Activated naive CD8-positive, alpha-beta T cell treated with anti-CD3 and anti-CD28 coated beads, Interleukin-2, amount 10 ng/mL, durations not matched to agents 7 days and 5 days (primary cell): ENCODE results near the gene SCMH1. TPM values are rescaled to one million over a fixed set of nuclear protein-coding genes. Genes with fewer than 3 reads are reported as not detected.

Experiments used
- ATAC-seq: fragments of 150-1000 bp; cut with Tn5 transposase; one replicate; pipeline ENCODE4 v1.10.0; 2021; ENCODE audit warnings: low read depth, moderate library complexity
- POLR2A ChIA-PET: fragments of 350-600 bp; sonication (Branson Sonifier 250); formaldehyde crosslinking; loops from one replicate; lab custom pipeline; 2021; ENCODE audit warnings: antibody characterized with exemption; lab: Charles Lee
- DNase-seq: peaks from one replicate; pipeline ENCODE4 v3.0.0; 2021
- H3K27ac Mint-ChIP-seq: one replicate; pipeline ENCODE4 v1.8.0; 2022; ENCODE audit warnings: mild to moderate bottlenecking, mixed read lengths
- H3K27me3 Mint-ChIP-seq: one replicate; pipeline ENCODE4 v1.8.0; 2022; ENCODE audit warnings: mild to moderate bottlenecking, moderate library complexity, mixed read lengths
- H3K36me3 Mint-ChIP-seq: one replicate; pipeline ENCODE4 v1.8.0; 2021; ENCODE audit warnings: mild to moderate bottlenecking, mixed read lengths
- H3K4me1 Mint-ChIP-seq: one replicate; pipeline ENCODE4 v1.8.0; 2021; ENCODE audit warnings: mixed read lengths
- H3K4me3 Mint-ChIP-seq: one replicate; pipeline ENCODE4 v1.8.0; 2022; ENCODE audit warnings: mild to moderate bottlenecking, moderate library complexity, mixed read lengths
- H3K9me3 Mint-ChIP-seq: one replicate; pipeline ENCODE4 v1.8.0; 2021; ENCODE audit warnings: mixed read lengths
- total RNA-seq, 2 experiments: library from RNA; stranded (reverse); gene quantifications; one replicate each; pipeline ENCODE4 v1.2.3, GENCODE V29; 2021

The SCMH1 gene
- total RNA-seq, 2 experiments from 2014 or later: 24.2 to 25.5 TPM

DNA sequence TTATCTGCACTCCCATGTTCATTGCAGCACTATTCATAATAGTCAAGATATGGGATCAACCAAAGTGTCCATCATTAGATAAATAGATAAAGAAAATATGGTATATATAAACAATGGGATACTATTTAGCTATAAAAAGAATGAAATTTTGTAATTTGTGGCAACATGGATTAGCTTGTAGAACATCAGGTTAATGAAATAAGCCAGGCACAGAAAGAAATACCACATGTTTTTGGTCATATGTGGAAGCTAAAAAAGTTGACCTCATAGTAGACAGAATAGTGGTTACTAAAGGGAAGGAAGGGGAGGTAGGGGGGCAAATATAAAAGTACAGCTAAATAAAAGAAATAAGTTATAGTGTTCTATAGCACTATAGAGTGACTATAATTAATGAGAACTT, 68.5 kb downstream of the SCMH1 start:
- H3K36me3 Mint-ChIP-seq: peaks cover 37% of the 10 kb centered on the region
- no peak for ATAC-seq
- H3K27ac Mint-ChIP-seq: no peak overlapping the region
- H3K4me3 Mint-ChIP-seq: no peak overlapping the region
- no peaks in the 10 kb centered on the region for H3K27me3 Mint-ChIP-seq
- no peaks in the 10 kb centered on the region for H3K4me1 Mint-ChIP-seq
- peaks cover 6% of the 10 kb centered on the region for H3K9me3 Mint-ChIP-seq
- no peak for DNase-seq
- POLR2A ChIA-PET: no interaction called here

DNA sequence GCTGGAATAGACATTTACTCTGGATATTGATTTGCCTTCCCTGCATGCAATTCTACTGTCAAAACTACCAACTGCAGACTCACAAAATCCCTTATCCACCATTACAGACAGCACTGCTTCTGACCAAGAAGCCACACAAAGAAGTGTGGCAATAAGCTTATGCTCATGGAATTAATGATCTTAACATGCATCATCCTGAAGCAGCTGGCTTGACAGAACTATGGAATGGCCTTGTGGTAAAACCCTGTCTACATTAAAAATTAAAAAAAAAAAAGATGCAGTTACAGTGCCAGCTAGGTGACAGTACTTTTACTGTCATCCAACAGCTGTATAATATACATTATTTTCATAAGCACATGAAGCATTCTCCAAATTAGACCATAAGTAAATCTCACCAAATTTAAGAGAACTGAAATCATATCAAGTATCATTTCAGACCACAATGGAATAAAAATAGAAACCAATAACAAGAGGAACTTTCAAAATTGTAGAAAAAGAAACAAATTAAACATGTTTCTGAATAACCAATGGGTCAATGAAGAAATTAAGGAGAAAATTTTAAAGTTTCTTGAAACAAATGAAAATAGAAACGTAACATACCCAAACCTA, 70.7 kb downstream of the SCMH1 start:
- H3K27ac Mint-ChIP-seq: no peak overlapping the region
- H3K27me3 Mint-ChIP-seq: no peaks in the 10 kb centered on the region
- peaks cover 12% of the 10 kb centered on the region for H3K9me3 Mint-ChIP-seq
- H3K36me3 Mint-ChIP-seq: peaks cover 44% of the 10 kb centered on the region
- H3K4me3 Mint-ChIP-seq: no peak overlapping the region
- ATAC-seq (no peak), DNase-seq (no peak)
- H3K4me1 Mint-ChIP-seq: no peaks in the 10 kb centered on the region
- POLR2A ChIA-PET: no interaction called here

DNA sequence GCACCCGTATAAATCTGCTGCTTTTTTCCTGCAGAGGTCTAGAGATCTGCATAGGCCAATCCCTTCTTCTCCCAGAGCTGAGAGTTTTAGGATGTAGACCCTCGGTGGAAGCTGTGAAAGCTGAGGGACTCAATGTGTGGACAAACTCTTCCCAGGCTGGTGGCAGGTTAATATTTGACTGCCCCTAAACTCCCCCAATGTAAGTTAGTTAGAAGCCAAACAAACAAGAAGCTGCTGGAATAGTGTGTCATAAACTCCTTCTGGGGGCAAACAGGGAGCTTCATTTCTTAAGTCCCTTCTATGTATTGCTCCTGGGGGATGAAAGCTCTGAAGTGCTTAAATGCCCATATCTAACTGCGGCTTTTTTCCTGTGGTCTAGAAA, 72.3 kb downstream of the SCMH1 start:
- H3K4me3 Mint-ChIP-seq: no peak overlapping the region
- H3K27ac Mint-ChIP-seq: no peak overlapping the region
- DNase-seq (no peak), ATAC-seq (no peak)
- POLR2A ChIA-PET: no interaction called here
- H3K4me1 Mint-ChIP-seq: peaks cover 3% of the 10 kb centered on the region
- H3K27me3 Mint-ChIP-seq: no peaks in the 10 kb centered on the region
- H3K9me3 Mint-ChIP-seq: peaks cover 12% of the 10 kb centered on the region
- H3K36me3 Mint-ChIP-seq: peaks cover 33% of the 10 kb centered on the region

DNA sequence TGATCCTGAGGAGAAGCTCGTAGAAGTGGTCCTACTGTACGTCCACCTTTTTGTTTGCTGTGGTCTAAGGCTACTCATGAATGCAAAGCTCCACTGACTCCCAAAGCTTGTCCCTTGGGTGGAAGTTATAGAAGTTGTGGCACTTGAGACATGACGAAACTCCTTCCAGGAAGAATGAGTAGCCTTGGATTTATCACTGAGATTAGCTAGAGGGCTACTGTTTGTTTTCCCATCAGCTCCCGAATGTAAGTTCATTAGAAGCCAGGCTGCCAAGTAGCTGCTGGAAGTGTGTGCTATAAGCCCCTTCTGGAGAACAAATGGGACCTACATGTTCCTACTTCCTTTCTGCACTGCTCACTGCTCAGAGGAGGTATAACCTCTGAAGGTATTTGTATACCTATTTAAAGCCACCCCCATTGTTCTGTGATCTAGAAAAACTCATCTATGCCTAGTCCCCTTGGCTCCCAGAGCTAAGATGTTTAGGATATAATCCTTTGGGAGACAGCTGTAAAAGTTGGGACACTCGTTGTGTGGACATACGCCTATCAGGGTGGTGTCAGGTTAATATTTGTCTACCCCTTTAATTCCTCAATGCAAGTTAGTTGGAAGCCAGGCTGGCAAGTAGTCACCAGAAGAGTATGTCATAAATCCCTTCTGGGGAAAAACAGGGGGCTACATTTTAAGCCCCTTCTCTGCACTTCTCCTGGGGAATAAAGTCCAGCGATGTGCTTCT, 72.9 kb downstream of the SCMH1 start:
- POLR2A ChIA-PET: no interaction called here
- Mint-ChIP-seq H3K36me3 (peaks cover 31% of the 10 kb centered on the region), H3K27ac (no peak overlapping the region)

DNA sequence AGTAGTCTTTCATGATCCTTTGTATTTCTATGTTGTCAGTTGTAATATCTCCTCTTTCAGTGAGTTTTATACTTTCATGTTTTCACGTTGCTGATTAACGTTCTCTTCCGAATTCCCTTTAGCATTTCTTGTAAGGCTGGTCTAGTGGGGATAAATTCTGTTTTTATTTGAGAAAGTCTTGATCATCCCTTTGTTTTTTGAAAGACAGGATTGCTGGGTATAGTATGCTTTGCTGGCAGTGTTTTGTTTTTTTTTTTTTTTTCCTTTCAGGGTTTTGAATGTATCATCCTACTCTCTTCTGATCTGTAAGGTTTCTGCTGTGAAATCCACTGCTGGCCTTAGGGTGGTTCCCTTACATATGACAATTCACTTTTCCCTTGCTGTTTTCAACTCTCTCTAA, 74.4 kb downstream of the SCMH1 start:
- H3K36me3 Mint-ChIP-seq: peaks cover 28% of the 10 kb centered on the region
- H3K9me3 Mint-ChIP-seq: peaks cover 12% of the 10 kb centered on the region
- no peak overlapping the region for H3K4me3 Mint-ChIP-seq
- ATAC-seq: no peak
- POLR2A ChIA-PET: no interaction called here
- peaks cover 3% of the 10 kb centered on the region for H3K4me1 Mint-ChIP-seq
- H3K27me3 Mint-ChIP-seq: no peaks in the 10 kb centered on the region
- DNase-seq: no peak
- H3K27ac Mint-ChIP-seq: no peak overlapping the region

More for the DNA sequence above, 72.9 kb downstream of the SCMH1 start:
- no peak for ATAC-seq
- H3K4me3 Mint-ChIP-seq: no peak overlapping the region
- H3K27me3 Mint-ChIP-seq: no peaks in the 10 kb centered on the region
- H3K4me1 Mint-ChIP-seq: peaks cover 3% of the 10 kb centered on the region
- peaks cover 12% of the 10 kb centered on the region for H3K9me3 Mint-ChIP-seq
- DNase-seq: no peak

DNA sequence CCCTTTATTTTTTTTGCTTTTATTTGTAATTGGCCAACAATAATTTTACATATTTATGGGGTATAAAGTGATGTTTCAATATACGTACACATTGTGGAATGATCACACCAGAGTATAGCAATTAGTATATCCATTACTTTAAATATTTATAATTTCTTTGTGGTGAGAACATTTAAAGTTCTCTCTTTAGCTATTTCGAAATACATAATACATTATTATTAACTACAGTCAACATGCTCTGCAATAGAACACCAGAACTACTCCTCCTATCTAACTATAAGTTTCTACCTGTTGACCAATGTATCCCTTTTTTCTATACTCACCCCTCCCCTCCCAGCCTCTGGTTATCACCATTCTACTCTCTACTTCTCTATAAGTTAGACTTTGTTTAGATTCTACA, 77.4 kb downstream of the SCMH1 start:
- Mint-ChIP-seq H3K27me3 (no peaks in the 10 kb centered on the region), H3K27ac (no peak overlapping the region), H3K4me1 (peaks cover 3% of the 10 kb centered on the region), H3K4me3 (no peak overlapping the region), H3K36me3 (peaks cover 25% of the 10 kb centered on the region), H3K9me3 (peaks cover 8% of the 10 kb centered on the region)
- no peak for ATAC-seq
- POLR2A ChIA-PET: no interaction called here
- no peak for DNase-seq

DNA sequence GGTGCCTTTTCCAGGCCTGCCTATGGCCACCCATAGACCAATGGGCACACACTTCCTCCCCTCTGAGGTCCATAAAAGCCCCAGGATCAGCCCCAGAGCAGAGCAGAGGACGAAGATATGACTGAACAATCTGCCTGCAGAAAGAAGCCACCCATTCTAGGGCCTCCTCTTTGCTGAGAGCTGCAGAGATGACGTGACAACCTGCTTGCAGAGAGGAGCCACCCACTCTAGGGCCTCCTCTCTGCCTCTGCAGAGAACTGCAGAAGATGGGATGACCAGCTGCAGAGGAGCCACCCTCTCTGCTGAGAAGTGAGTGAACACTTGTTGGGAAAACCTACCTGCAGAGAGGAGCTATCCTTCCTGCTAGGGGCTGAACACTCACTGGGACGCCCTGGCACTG, 79.7 kb downstream of the SCMH1 start:
- peaks cover 3% of the 10 kb centered on the region for H3K9me3 Mint-ChIP-seq
- ATAC-seq (no peak), DNase-seq (no peak)
- no peak overlapping the region for H3K27ac Mint-ChIP-seq
- peaks cover 3% of the 10 kb centered on the region for H3K4me1 Mint-ChIP-seq
- H3K36me3 Mint-ChIP-seq: peaks cover 8% of the 10 kb centered on the region
- H3K4me3 Mint-ChIP-seq: no peak overlapping the region
- H3K27me3 Mint-ChIP-seq: no peaks in the 10 kb centered on the region
- POLR2A ChIA-PET: no interaction called here

DNA sequence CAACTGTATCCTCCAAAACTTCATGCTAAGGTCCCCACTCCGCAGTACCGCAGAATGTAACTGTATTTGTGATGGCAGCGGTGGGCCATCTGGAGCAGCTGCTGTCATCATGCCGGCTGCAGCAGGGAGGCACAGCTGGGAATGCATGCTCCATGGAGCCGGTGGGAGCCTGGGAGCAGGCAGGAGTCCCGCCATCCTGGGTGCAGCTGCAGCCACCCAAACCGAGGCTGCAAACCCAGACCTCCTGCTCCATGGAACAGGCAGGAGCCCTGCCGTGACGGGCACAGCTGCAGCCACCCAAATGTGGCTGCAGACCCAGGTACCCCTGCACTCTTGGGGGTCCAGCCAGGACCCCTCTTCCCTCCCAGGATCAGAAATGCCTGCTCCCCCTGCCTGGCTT, 80.3 kb downstream of the SCMH1 start:
- ATAC-seq: no peak
- H3K4me3 Mint-ChIP-seq: no peak overlapping the region
- POLR2A ChIA-PET: no interaction called here
- H3K4me1 Mint-ChIP-seq: peaks cover 3% of the 10 kb centered on the region
- H3K36me3 Mint-ChIP-seq: peaks cover 8% of the 10 kb centered on the region
- no peak for DNase-seq
- H3K27ac Mint-ChIP-seq: no peak overlapping the region
- no peaks in the 10 kb centered on the region for H3K27me3 Mint-ChIP-seq
- peaks cover 3% of the 10 kb centered on the region for H3K9me3 Mint-ChIP-seq

DNA sequence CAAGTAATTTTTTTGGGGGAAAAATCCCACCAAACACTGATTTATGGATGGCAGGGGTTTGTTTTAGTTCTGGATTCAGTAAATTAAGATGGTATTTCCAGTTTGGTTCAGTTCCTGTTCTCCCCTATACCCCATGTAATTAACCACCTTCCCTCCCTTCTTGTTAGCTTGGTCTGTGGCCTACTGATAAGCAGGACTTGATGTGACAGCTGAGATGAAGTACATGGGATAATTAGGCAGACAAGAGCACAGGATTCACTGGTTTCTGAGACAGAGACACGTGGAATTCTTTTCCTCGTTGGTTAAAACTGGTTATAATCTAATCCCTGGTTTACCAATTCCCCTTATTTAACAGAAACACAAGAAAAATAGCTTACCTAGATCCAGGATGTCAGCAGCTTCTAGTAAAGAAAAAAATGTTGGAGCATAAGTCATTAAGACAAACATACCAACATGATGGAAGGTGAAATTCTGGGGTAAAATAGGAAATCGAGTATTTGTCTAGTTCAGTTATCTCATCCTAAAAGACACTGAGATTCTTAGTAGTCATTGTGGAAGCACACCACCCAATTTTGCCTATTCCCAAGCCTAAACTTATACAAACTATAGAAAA, 81.5 kb downstream of the SCMH1 start:
- no peak for DNase-seq
- no peak for ATAC-seq
- Mint-ChIP-seq H3K27ac (no peak overlapping the region), H3K4me1 (no peaks in the 10 kb centered on the region), H3K4me3 (no peak overlapping the region), H3K27me3 (no peaks in the 10 kb centered on the region), H3K36me3 (peaks cover 8% of the 10 kb centered on the region), H3K9me3 (peaks cover 1% of the 10 kb centered on the region)
- POLR2A ChIA-PET: no interaction called here

DNA sequence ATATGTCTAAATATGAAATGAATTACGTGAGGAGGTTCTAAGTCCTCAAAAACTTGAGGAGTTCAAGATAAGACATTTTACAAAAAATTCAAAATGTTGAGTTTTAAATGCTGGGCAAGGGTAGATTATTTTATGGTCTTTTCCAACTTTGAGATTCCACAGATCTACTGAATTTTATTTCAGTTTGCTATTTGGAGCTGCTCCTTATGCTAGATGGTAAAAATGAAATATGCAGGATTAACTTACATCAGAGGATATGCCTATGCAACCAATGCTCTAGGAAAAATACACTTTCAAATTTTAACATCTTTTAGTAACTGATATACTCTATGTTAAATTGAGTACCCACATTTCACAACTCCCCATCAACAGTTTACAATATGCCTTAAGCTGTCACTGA, 83.1 kb downstream of the SCMH1 start:
- Mint-ChIP-seq H3K4me1 (no peaks in the 10 kb centered on the region), H3K4me3 (no peak overlapping the region), H3K27me3 (no peaks in the 10 kb centered on the region), H3K9me3 (no peaks in the 10 kb centered on the region), H3K36me3 (peaks cover 8% of the 10 kb centered on the region), H3K27ac (no peak overlapping the region)
- ATAC-seq (no peak), DNase-seq (no peak)
- POLR2A ChIA-PET: no interaction called here

DNA sequence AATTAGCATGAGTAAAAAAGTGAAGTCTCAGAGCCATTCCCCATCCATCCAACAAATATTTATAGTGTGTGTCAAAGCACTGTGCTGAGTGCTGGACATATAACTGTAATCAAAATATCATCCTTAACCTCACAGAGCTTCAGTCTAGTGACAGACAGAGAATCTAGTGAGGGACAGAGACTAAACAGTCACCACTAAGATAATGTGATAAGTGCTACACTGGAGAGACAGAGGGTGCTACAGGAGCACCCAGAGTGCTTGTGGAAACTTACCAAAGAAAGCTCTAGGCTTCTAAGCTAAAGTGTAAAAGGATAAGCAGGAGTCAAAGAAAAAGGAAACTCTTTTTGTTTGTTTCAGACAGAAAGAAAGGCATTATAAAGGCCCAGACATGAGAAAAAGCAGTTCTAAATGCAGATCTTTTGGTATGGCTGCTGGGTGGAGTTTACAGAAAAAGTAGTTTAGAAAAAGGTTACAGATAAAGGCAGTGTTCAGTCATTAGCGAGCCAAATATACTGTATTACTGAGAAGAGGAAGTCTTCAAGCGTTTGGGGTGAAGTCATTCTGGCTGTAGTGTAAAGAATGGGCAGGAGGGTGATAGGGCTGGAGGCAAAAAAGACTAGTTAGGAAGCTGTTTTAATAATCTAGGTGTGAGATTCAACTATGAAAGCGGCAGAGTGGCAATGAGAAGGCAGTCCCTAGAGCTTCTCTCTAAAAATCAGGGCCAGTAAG, 83.8 kb downstream of the SCMH1 start:
- ATAC-seq (no peak), DNase-seq (no peak)
- Mint-ChIP-seq H3K9me3 (no peaks in the 10 kb centered on the region), H3K27me3 (no peaks in the 10 kb centered on the region), H3K4me3 (no peak overlapping the region), H3K27ac (no peak overlapping the region), H3K36me3 (peaks cover 8% of the 10 kb centered on the region), H3K4me1 (no peaks in the 10 kb centered on the region)
- POLR2A ChIA-PET: no interaction called here

DNA sequence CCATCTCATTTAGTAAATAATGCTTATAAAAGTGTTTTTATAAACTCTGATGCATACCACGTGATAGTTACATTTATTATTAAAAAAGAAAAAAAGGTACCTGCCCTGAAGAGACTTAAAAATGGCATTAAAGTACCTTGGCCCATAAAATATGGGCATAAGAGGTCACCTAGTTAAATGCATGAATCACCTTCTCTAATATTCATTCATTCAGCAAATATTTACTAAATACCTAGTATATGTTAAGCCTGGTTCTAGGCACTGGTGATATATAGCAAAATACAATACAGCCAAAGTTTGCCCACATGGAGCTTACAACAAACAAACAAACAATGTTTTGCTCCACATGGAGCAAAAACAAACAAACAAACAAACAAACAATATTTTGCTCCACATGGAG, 87.0 kb downstream of the SCMH1 start:
- no peaks in the 10 kb centered on the region for H3K4me1 Mint-ChIP-seq
- POLR2A ChIA-PET: no interaction called here
- H3K4me3 Mint-ChIP-seq: no peak overlapping the region
- H3K36me3 Mint-ChIP-seq: peaks cover 5% of the 10 kb centered on the region
- DNase-seq (no peak), ATAC-seq (no peak)
- no peaks in the 10 kb centered on the region for H3K27me3 Mint-ChIP-seq
- no peak overlapping the region for H3K27ac Mint-ChIP-seq
- H3K9me3 Mint-ChIP-seq: no peaks in the 10 kb centered on the region

DNA sequence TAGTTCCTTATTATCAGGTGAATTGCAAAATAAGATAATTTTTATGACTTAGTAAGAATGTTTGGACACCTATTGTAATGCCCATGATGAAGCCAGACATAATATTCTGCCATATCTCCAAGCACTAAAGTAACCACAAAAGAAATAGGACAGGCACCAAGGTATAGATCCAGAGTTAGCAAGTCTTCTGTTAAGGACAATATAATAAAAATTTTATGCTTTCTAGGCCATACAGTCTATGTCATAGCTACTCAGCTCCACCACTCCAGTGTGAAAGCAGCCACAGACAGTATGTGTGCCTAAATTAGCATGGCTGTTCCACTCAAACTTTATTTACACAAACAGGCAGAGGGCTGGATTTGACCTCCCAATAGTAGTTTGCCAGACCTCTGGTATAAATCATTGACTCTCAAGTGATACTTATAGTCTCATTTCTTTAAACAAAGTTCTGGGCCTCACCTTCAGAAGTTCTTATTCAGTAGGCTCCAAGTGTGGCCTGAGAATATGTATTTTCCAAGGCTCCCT, 88.3 kb downstream of the SCMH1 start:
- POLR2A ChIA-PET: no interaction called here
- H3K4me3 Mint-ChIP-seq: no peak overlapping the region
- no peaks in the 10 kb centered on the region for H3K27me3 Mint-ChIP-seq
- H3K36me3 Mint-ChIP-seq: peaks cover 14% of the 10 kb centered on the region
- H3K4me1 Mint-ChIP-seq: no peaks in the 10 kb centered on the region
- H3K9me3 Mint-ChIP-seq: no peaks in the 10 kb centered on the region
- ATAC-seq (no peak), DNase-seq (no peak)
- H3K27ac Mint-ChIP-seq: no peak overlapping the region
